KMS-11 (cell line): Measurements from ENCODE around the gene RAB7B.

ENCODE experiments used
- H2AFZ ChIP-seq: fragments of 200-600 bp; sonication (generic); 2 replicates; pipeline ENCODE4 v1.6.1; 2016; ENCODE audit warnings: antibody characterized with exemption, mixed run types, low read depth
- H3K27ac ChIP-seq: fragments of 200-600 bp; sonication (generic); 2 replicates; pipeline ENCODE4 v1.6.1; 2016; ENCODE audit warnings: mild to moderate bottlenecking, mixed run types
- H3K27me3 ChIP-seq: fragments of 200-600 bp; sonication (generic); 2 replicates; pipeline ENCODE4 v1.6.1; 2017; ENCODE audit warnings: mild to moderate bottlenecking, low read depth, mixed run types, moderate library complexity; ENCODE audit not compliant: insufficient read depth
- H3K36me3 ChIP-seq: fragments of 200-600 bp; sonication (generic); 2 replicates; pipeline ENCODE4 v1.6.1; 2017; ENCODE audit warnings: mild to moderate bottlenecking, mixed run types; ENCODE audit not compliant: insufficient read depth
- H3K4me1 ChIP-seq: fragments of 200-600 bp; sonication (generic); 2 replicates; pipeline ENCODE4 v1.6.1; 2016; ENCODE audit warnings: mild to moderate bottlenecking, low read depth, mixed run types; ENCODE audit not compliant: poor library complexity, severe bottlenecking
- H3K4me2 ChIP-seq: fragments of 200-600 bp; sonication (generic); 2 replicates; pipeline ENCODE4 v1.7.0; 2016; ENCODE audit warnings: mild to moderate bottlenecking, mixed run types
- H3K4me3 ChIP-seq: fragments of 200-600 bp; sonication (generic); IDR thresholded peaks from 2 replicates; pipeline ENCODE4 v1.6.1; 2017; ENCODE audit warnings: low read depth, low read length, mixed read lengths; ENCODE audit not compliant: insufficient read depth
- H3K79me2 ChIP-seq: fragments of 200-600 bp; sonication (generic); 2 replicates; pipeline ENCODE4 v1.6.1; 2016; ENCODE audit warnings: low read depth, mixed run types; ENCODE audit not compliant: insufficient read depth
- H3K9ac ChIP-seq: fragments of 200-600 bp; sonication (generic); 2 replicates; pipeline ENCODE4 v1.6.1; 2016; ENCODE audit warnings: mild to moderate bottlenecking, mixed run types
- H4K20me1 ChIP-seq: fragments of 200-600 bp; sonication (generic); 2 replicates; pipeline ENCODE4 v1.6.1; 2016; ENCODE audit warnings: mild to moderate bottlenecking, mixed run types; ENCODE audit not compliant: insufficient read depth
- TF ChIP-seq, protein P1 (sequence below): fragments of 200-600 bp; sonication (generic); conservative IDR thresholded peaks from 2 replicates; pipeline ENCODE4 v1.6.1; 2017; ENCODE audit warnings: low read depth, mild to moderate bottlenecking, antibody characterized with exemption, low read length, moderate library complexity, mixed read lengths

Gene RAB7B

GRCh38 chr1:205978676-205979075 is 24.5 kb downstream of the RAB7B start:
- Histone ChIP-seq H3K27ac (no peak overlapping the region), H3K9ac (no peak overlapping the region), H4K20me1 (no peaks in the 10 kb centered on the region), H3K4me2 (no peak overlapping the region), H3K27me3 (no peaks in the 10 kb centered on the region; the same call in 1 of the 2 replicates), H3K4me1 (no peaks in the 10 kb centered on the region), H3K79me2 (no peaks in the 10 kb centered on the region), H2AFZ (no peak overlapping the region), H3K36me3 (no peaks in the 10 kb centered on the region), H3K4me3 (no peak overlapping the region)
- TF ChIP-seq, protein P1, sequence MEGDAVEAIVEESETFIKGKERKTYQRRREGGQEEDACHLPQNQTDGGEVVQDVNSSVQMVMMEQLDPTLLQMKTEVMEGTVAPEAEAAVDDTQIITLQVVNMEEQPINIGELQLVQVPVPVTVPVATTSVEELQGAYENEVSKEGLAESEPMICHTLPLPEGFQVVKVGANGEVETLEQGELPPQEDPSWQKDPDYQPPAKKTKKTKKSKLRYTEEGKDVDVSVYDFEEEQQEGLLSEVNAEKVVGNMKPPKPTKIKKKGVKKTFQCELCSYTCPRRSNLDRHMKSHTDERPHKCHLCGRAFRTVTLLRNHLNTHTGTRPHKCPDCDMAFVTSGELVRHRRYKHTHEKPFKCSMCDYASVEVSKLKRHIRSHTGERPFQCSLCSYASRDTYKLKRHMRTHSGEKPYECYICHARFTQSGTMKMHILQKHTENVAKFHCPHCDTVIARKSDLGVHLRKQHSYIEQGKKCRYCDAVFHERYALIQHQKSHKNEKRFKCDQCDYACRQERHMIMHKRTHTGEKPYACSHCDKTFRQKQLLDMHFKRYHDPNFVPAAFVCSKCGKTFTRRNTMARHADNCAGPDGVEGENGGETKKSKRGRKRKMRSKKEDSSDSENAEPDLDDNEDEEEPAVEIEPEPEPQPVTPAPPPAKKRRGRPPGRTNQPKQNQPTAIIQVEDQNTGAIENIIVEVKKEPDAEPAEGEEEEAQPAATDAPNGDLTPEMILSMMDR = no peak

GRCh38 chr1:205977402-205978014 is 25.7 kb downstream of the RAB7B start:
- Histone ChIP-seq H3K4me2 (no peak overlapping the region), H3K27me3 (no peaks in the 10 kb centered on the region; the same call in 1 of the 2 replicates), H3K27ac (no peak overlapping the region), H4K20me1 (no peaks in the 10 kb centered on the region), H3K36me3 (no peaks in the 10 kb centered on the region), H3K9ac (no peak overlapping the region), H3K79me2 (no peaks in the 10 kb centered on the region), H3K4me1 (no peaks in the 10 kb centered on the region), H3K4me3 (no peak overlapping the region), H2AFZ (no peak overlapping the region)
- TF ChIP-seq, protein P1 = peak; percentile 98

DNA sequence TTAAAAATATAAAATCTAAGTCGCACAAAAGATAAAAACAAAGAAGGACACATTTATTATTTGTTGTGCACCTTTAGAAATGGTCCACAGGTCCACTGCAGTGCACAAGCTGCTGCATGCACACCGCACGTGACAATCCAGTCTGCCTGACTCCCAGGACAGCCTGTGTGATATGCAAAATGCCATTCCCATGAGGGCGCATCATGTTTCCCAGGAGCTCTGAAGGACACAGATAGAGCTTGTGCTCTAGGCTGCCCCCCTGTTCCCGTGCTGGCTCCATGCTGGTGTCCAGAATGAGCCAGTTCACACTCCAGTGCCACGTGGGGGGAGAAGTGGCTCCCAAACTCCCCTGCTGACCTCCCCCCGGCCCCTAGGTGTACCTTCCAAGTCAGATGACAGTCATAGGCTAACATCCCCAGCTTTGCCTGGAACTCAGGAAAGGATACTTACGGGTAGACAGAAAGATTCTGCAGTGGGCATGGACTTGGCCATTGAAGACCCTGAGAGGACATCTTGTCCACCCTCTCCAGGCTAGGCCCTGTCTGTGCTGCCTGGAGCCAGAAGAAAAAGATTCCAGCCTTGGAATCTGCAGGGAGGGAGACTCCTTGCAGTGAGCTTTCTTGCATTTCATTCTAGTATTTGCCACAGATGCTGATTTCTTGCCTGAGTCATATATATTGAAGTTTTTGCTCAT is 26.3 kb downstream of the RAB7B start:
- H3K4me3 ChIP-seq = no peak overlapping the region
- no peak overlapping the region for H3K9ac ChIP-seq
- H3K36me3 ChIP-seq = no peaks in the 10 kb centered on the region
- no peak overlapping the region for H3K27ac ChIP-seq
- H3K79me2 ChIP-seq = no peaks in the 10 kb centered on the region
- no peak overlapping the region for H2AFZ ChIP-seq
- no peaks in the 10 kb centered on the region for H4K20me1 ChIP-seq
- H3K4me2 ChIP-seq = no peak overlapping the region
- TF ChIP-seq, protein P1 = no peak
- no peaks in the 10 kb centered on the region; the same call in 1 of the 2 replicates for H3K27me3 ChIP-seq
- H3K4me1 ChIP-seq = no peaks in the 10 kb centered on the region

- Histone ChIP-seq H3K27me3 (no peaks in the 10 kb centered on the region; the same call in 1 of the 2 replicates), H3K4me1 (no peaks in the 10 kb centered on the region), H2AFZ (no peak overlapping the region), H3K9ac (no peak overlapping the region), H3K4me3 (no peak overlapping the region), H3K27ac (no peak overlapping the region), H4K20me1 (no peaks in the 10 kb centered on the region), H3K36me3 (no peaks in the 10 kb centered on the region), H3K79me2 (no peaks in the 10 kb centered on the region), H3K4me2 (no peak overlapping the region)
- TF ChIP-seq, protein P1 = no peak
Measured at GRCh38 chr1:205976036-205976435, 27.2 kb downstream of the RAB7B start.
